GM19468 (cell line): ENCODE measurements around the gene RNF26.

Source experiments
- ATAC-seq: cut with Tn5 transposase; IDR thresholded peaks from one replicate; pipeline ENCODE4 v1.9.1; 2021; ENCODE audit warnings: mild to moderate bottlenecking, moderate library complexity, moderate number of reproducible peaks; ENCODE audit not compliant: unreplicated experiment; ENCODE audit errors: extremely low read depth

RNF26 gene

GRCh38 chr11:119347940-119348605 lies 13.7 kb downstream of the RNF26 start:
- ATAC-seq = no peak

GRCh38 chr11:119350302-119350701 lies 16.0 kb downstream of the RNF26 start:
- ATAC-seq = no peak

GRCh38 chr11:119351232-119351631 lies 16.9 kb downstream of the RNF26 start:
- no peak for ATAC-seq

- no peak for ATAC-seq
Observed at GRCh38 chr11:119352857-119353260, 18.5 kb downstream of the RNF26 start.

- ATAC-seq = no peak
Observed at GRCh38 chr11:119355091-119355843, 20.9 kb downstream of the RNF26 start.

GRCh38 chr11:119356349-119357031 lies 22.2 kb downstream of the RNF26 start:
- no peak for ATAC-seq

- no peak for ATAC-seq
Observed at GRCh38 chr11:119357074-119357473, 22.7 kb downstream of the RNF26 start.

- ATAC-seq = no peak
Observed at GRCh38 chr11:119359365-119360214, 25.3 kb downstream of the RNF26 start.

- no peak for ATAC-seq
Observed at GRCh38 chr11:119361056-119361787, 26.9 kb downstream of the RNF26 start.

- ATAC-seq = no peak
Observed at GRCh38 chr11:119361941-119362725, 27.8 kb downstream of the RNF26 start.

- no peak for ATAC-seq
Observed at GRCh38 chr11:119362741-119363080, 28.4 kb downstream of the RNF26 start.

GRCh38 chr11:119363081-119363850 lies 28.9 kb downstream of the RNF26 start:
- ATAC-seq = no peak

GRCh38 chr11:119363851-119364590 lies 29.7 kb downstream of the RNF26 start:
- ATAC-seq = no peak

- no peak for ATAC-seq
Observed at GRCh38 chr11:119365071-119365591, 30.8 kb downstream of the RNF26 start.

- ATAC-seq = no peak
Observed at GRCh38 chr11:119366690-119367620, 32.6 kb downstream of the RNF26 start.

GRCh38 chr11:119367661-119368120 lies 33.4 kb downstream of the RNF26 start:
- no peak for ATAC-seq
